GM18505 (cell line): Measurements from ENCODE around the gene STRADB.

Experiments used
- ATAC-seq: cut with Tn5 transposase; IDR thresholded peaks from one replicate; pipeline ENCODE4 v1.9.1; 2021; ENCODE audit not compliant: unreplicated experiment
- POLR2A ChIP-seq: IDR thresholded peaks from 4 replicates; pipeline ENCODE4 v1.6.1; 2011; ENCODE audit warnings: borderline replicate concordance; ENCODE audit not compliant: insufficient read depth, insufficient read length; ENCODE audit errors: extremely low read depth

STRADB gene

GRCh38 chr2:201440182-201440581 is 11.4 kb upstream of the STRADB start:
- ATAC-seq = no peak

GRCh38 chr2:201441409-201441808 is 10.1 kb upstream of the STRADB start:
- TF ChIP-seq POLR2A = no peak
- peak; percentile 47 for ATAC-seq

More at GRCh38 chr2:201440182-201440581, 11.4 kb upstream of the STRADB start:
- TF ChIP-seq POLR2A = no peak

- no peak for TF ChIP-seq POLR2A
- ATAC-seq = no peak
Measured at GRCh38 chr2:201444746-201445465, 6.6 kb upstream of the STRADB start.

DNA sequence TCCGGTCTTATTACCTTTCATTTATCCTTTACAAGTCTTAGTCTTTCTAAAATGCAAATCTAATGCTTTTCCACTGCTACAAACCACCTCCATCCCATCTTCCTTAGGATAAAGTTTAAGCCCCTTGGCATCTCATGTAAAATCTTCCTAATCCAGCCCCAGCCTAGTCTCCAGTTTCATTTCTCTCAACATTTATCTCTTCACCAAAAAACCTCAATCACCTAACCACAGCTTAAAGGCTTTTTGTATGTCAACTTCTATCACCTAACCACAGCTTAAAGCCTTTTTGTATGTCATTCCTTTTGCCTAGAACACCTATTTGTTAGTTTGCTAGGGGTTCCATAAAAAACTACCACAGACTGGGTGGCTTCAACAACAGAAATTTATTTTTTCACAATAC is 4.5 kb upstream of the STRADB start:
- ATAC-seq = no peak
- TF ChIP-seq POLR2A = no peak

DNA sequence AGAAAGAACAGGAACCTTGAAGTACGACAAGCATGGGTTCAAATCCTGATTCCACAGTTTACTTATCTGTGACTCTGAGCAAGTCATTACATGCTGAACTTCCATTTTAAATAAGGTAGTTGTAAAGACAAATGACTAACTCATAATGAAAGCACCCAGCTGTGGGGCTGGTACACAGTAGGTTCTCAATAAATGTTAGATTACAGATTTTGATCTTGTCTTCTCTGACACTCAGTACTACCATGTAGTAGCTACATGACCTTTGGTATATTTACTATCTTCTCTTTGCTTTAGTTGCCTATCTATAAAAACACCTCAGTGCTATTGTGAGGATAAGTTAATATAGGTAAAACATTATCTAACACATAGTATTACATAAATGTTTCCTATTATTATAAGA is 3.5 kb upstream of the STRADB start:
- TF ChIP-seq POLR2A = no peak
- ATAC-seq = no peak

- ATAC-seq = no peak
- no peak for TF ChIP-seq POLR2A
Measured at GRCh38 chr2:201448701-201449100, 2.8 kb upstream of the STRADB start.

GRCh38 chr2:201450954-201451291 is 617 bp upstream of the STRADB start:
- peak; percentile 18 for ATAC-seq
- no peak for TF ChIP-seq POLR2A

- no peak for ATAC-seq
- TF ChIP-seq POLR2A = no peak
Measured at GRCh38 chr2:201452058-201452921, 750 bp downstream of the STRADB start.

- ATAC-seq = no peak
- no peak for TF ChIP-seq POLR2A
Measured at GRCh38 chr2:201452922-201453643, 1.5 kb downstream of the STRADB start.

DNA sequence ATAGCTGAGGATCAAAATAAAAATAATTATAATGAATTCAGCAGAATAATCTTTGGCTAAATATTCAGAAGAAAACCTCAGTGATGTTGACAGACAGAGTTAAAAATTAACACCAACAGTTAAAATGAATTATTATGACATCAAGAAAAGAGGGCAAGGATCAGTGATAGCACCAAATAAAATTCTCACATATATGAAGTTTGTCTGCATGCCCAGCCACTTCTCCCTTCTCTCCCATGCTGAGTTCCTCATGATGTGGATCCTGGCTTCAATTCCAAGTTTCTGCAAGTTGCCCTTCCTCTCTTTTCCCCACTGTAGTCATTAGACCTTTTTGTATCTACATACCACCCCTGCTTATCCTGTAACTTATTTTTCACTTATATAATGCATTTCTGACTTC is 6.8 kb downstream of the STRADB start:
- no peak for TF ChIP-seq POLR2A
- ATAC-seq = no peak

DNA sequence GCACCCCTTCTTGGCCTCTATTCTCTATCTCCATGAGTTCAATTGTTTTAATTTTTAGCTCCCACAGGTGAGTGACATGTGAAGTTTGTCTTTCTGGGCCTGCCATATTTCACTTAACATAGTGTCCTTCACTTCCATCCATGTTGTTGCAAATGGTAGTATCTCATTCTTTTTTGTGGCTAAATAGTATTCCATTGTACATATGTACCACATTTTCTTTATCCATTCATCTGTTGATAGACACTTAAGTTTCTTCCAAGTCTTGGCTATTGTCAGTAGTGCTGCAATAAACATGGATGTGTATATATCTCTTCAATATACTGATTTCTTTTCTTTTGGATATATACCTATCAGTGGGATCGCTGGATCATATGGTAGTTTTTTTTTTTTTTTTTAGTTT is 9.0 kb downstream of the STRADB start:
- no peak for ATAC-seq
- TF ChIP-seq POLR2A = no peak

DNA sequence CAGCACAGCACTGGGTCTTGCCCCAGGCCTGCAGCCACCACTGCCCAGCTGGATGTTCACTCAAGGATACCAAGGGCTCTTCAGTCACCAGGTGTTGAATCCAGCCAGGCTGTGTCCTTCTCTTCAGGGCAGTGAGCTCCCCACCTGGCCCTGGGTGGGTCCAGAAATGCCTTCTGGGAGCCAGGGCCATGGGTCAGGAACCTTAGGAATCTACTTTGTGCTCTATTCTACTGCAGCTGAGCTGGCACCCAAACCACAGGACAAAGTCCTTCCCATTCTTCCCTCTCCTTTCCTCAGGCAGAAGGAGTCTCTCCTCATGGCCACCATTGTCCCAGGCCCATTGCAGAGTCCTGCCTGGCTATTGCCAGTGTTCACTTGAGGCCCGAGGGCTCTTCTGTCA is 13.0 kb downstream of the STRADB start:
- ATAC-seq = no peak
- no peak for TF ChIP-seq POLR2A

DNA sequence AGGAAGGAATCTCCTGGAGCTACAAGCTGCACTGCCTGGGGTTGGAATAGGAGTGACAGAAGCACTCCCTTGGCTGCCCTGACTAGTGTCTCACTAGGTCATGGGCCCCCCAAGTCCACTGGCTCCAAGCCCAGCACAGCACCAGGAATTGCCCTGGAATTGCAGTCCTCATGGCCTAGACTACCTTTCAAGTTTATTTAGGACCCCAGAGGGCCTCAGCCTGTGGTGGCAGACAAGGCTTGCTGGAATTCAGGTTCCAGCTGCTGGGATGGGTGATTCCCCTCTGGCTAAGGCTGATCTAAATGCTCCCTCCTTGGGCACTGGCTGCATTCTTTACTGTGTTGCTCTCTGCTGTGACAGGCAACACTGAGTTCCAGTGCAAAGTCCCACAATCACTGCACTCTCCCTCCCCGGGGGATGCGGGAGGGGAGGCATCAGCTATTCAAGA is 14.0 kb downstream of the STRADB start:
- TF ChIP-seq POLR2A = no peak
- ATAC-seq = no peak
